Right renal pelvis (tissue), 4 donors: ENCODE data around the gene TBC1D14. TPM values are rescaled to one million over a fixed set of nuclear protein-coding genes. Genes with fewer than 3 reads are reported as not detected.

Source experiments
- DNase-seq, 4 donors: peaks; one replicate each; pipeline ENCODE4 v3.0.0-alpha.2; 2013; ENCODE audit warnings: low read depth in 4 of 4, low spot score in 3 of 4, missing footprints in 1 of 4
- polyA plus RNA-seq, 4 donors: library from polyadenylated mRNA; unstranded; fragments of 120-200 nt; gene quantifications; one replicate each; pipeline ENCODE4 v1.2.1, GENCODE V29; 2013; ENCODE audit not compliant: insufficient read length in 4 of 4

The TBC1D14 gene
- polyA plus RNA-seq, 4 donors, result 55.9 to 67.6 (median 62.0) TPM

- DNase-seq, result no peak
Observed at GRCh38 chr4:7052923-7053715, 143.5 kb downstream of the TBC1D14 start.

GRCh38 chr4:7054106-7054880 is 144.7 kb downstream of the TBC1D14 start:
- DNase-seq, result no peak

- DNase-seq, result no peak
Observed at GRCh38 chr4:7055111-7055989, 145.7 kb downstream of the TBC1D14 start.

GRCh38 chr4:7055990-7056325 is 146.3 kb downstream of the TBC1D14 start:
- DNase-seq, result no peak

- DNase-seq, result no peak
Observed at GRCh38 chr4:7058792-7059191, 149.2 kb downstream of the TBC1D14 start.

GRCh38 chr4:7059662-7060061 is 150.0 kb downstream of the TBC1D14 start:
- no peak for DNase-seq

- DNase-seq, result no peak
Observed at GRCh38 chr4:7060346-7061150, 150.9 kb downstream of the TBC1D14 start.

- no peak for DNase-seq
Observed at GRCh38 chr4:7061815-7062214, 152.2 kb downstream of the TBC1D14 start.

- no peak for DNase-seq
Observed at GRCh38 chr4:7062816-7063215, 153.2 kb downstream of the TBC1D14 start.

- no peak for DNase-seq
Observed at GRCh38 chr4:7063362-7063761, 153.7 kb downstream of the TBC1D14 start.

GRCh38 chr4:7066006-7066405 is 156.4 kb downstream of the TBC1D14 start:
- no peak for DNase-seq

- no peak for DNase-seq
Observed at GRCh38 chr4:7066493-7066892, 156.9 kb downstream of the TBC1D14 start.

- DNase-seq, result no peak
Observed at GRCh38 chr4:7067126-7067451, 157.5 kb downstream of the TBC1D14 start.

- peak; percentile 98 to 99 (median 99) for DNase-seq
Observed at GRCh38 chr4:7067452-7068278, 158.0 kb downstream of the TBC1D14 start, which contains the start of gene GRPEL1. TSS of gene GRPEL1 (minus strand) at chr4:7068064. CDS start at chr4:7068032, 32 bp downstream.

- no peak for DNase-seq
Observed at GRCh38 chr4:7068279-7068842, 158.7 kb downstream of the TBC1D14 start.

GRCh38 chr4:7068883-7069282 is 159.3 kb downstream of the TBC1D14 start:
- DNase-seq, result no peak

GRCh38 chr4:7070729-7071511 is 161.3 kb downstream of the TBC1D14 start:
- DNase-seq, result peak; percentile 58 to 74 (median 66)

- no peak for DNase-seq
Observed at GRCh38 chr4:7073059-7073458, 163.4 kb downstream of the TBC1D14 start.
